ENCODE data around the gene ENC1.

The ENC1 gene

GRCh38 chr5:74616236-74617146, 24.0 kb downstream of the ENC1 start:
- TF ChIP-seq, protein P1, sequence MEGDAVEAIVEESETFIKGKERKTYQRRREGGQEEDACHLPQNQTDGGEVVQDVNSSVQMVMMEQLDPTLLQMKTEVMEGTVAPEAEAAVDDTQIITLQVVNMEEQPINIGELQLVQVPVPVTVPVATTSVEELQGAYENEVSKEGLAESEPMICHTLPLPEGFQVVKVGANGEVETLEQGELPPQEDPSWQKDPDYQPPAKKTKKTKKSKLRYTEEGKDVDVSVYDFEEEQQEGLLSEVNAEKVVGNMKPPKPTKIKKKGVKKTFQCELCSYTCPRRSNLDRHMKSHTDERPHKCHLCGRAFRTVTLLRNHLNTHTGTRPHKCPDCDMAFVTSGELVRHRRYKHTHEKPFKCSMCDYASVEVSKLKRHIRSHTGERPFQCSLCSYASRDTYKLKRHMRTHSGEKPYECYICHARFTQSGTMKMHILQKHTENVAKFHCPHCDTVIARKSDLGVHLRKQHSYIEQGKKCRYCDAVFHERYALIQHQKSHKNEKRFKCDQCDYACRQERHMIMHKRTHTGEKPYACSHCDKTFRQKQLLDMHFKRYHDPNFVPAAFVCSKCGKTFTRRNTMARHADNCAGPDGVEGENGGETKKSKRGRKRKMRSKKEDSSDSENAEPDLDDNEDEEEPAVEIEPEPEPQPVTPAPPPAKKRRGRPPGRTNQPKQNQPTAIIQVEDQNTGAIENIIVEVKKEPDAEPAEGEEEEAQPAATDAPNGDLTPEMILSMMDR (IDR thresholded peaks at IDR 0.05; ENCODE audit: extremely low read depth, insufficient read depth, missing control alignments), result no peak
- in situ Hi-C loops (cut with MboI; ENCODE audit: low pct_unique_long_range_greater_than_20kb, low sequenced_read_pairs, unreplicated experiment), result no loop called here
- DNase-seq (ENCODE audit: low spot score), result no peak

GRCh38 chr5:74613283-74613682, 27.2 kb downstream of the ENC1 start:
- DNase-seq (ENCODE audit: low spot score), result no peak
- TF ChIP-seq, protein P1 (IDR thresholded peaks at IDR 0.05; ENCODE audit: extremely low read depth, insufficient read depth, missing control alignments), result no peak
- in situ Hi-C loops (cut with MboI; ENCODE audit: low pct_unique_long_range_greater_than_20kb, low sequenced_read_pairs, unreplicated experiment), result no loop called here

DNA sequence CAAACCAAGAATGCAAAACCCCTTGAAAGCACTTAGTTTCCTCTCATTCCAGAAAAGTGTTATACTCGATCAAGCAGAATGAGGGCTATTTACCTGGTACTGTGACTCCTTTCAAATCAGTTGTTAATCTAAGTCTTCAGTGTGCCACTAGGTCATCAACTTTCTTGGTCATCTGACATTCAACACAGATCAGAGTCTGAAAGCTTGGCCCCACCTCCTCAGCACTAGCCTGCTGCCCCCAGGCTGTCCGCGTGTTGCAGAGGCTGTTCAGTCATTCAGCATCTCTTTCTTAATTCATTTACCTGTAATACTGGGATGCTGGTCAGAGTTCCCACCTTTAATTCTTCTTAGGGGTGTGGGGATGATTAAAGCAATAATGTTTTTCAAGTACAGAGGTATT, 28.5 kb downstream of the ENC1 start:
- in situ Hi-C loops (cut with MboI; ENCODE audit: low pct_unique_long_range_greater_than_20kb, low sequenced_read_pairs, unreplicated experiment), result no loop called here
- TF ChIP-seq, protein P1 (IDR thresholded peaks at IDR 0.05; ENCODE audit: extremely low read depth, insufficient read depth, missing control alignments), result no peak
- no peak for DNase-seq (ENCODE audit: low spot score)

- TF ChIP-seq, protein P1 (IDR thresholded peaks at IDR 0.05; ENCODE audit: extremely low read depth, insufficient read depth, missing control alignments), result no peak
- in situ Hi-C loops (cut with MboI; ENCODE audit: low pct_unique_long_range_greater_than_20kb, low sequenced_read_pairs, unreplicated experiment), result no loop called here
- no peak for DNase-seq (ENCODE audit: low spot score)
Measured at GRCh38 chr5:74608736-74609601, 31.6 kb downstream of the ENC1 start.

GRCh38 chr5:74605759-74606158, 34.8 kb downstream of the ENC1 start:
- in situ Hi-C loops (cut with MboI; ENCODE audit: low pct_unique_long_range_greater_than_20kb, low sequenced_read_pairs, unreplicated experiment), result no loop called here
- no peak for DNase-seq (ENCODE audit: low spot score)
- TF ChIP-seq, protein P1 (IDR thresholded peaks at IDR 0.05; ENCODE audit: extremely low read depth, insufficient read depth, missing control alignments), result no peak

GRCh38 chr5:74603376-74603775, 37.2 kb downstream of the ENC1 start:
- in situ Hi-C loops (cut with MboI; ENCODE audit: low pct_unique_long_range_greater_than_20kb, low sequenced_read_pairs, unreplicated experiment), result no loop called here
- TF ChIP-seq, protein P1 (IDR thresholded peaks at IDR 0.05; ENCODE audit: extremely low read depth, insufficient read depth, missing control alignments), result no peak
- no peak for DNase-seq (ENCODE audit: low spot score)
